Measurements from ENCODE around the gene KIAA0040. TPM values are rescaled to one million over a fixed set of nuclear protein-coding genes. Genes with fewer than 3 reads are reported as not detected.

The KIAA0040 gene
- total and polyA plus RNA-seq, 3 donors from 2014 or later: 5.8 to 10.3 (median 8.2) TPM

- Histone ChIP-seq H3K4me3 (no peak overlapping the region), H3K36me3 (ENCODE audit: low read depth, missing control alignments) (no peaks in the 10 kb centered on the region), H3K27me3 (no peaks in the 10 kb centered on the region), H3K9me3 (no peaks in the 10 kb centered on the region), H3K27ac (no peak overlapping the region), H3K4me1 (peaks cover 8% of the 10 kb centered on the region)
- TF ChIP-seq CTCF (IDR thresholded peaks at IDR 0.05) (no peak), POLR2A (IDR thresholded peaks at IDR 0.05) (no peak)
- 81 to 83% methylated on average over 2 of the region's 2 CpGs for WGBS, 2 donors
- intact Hi-C loops (cut with DNase I; ENCODE audit: low total_unique reads): no loop called here
- no peak for DNase-seq
Measured at GRCh38 chr1:175197531-175197930, 5.0 kb upstream of the KIAA0040 start.

- no peaks in the 10 kb centered on the region for H3K9me3 ChIP-seq
- no peak overlapping the region for H3K27ac ChIP-seq
- 75 to 78% methylated on average over 3 of the region's 3 CpGs for WGBS, 2 donors
- H3K4me1 ChIP-seq: peaks cover 5% of the 10 kb centered on the region
- no peak for DNase-seq
- H3K27me3 ChIP-seq: no peaks in the 10 kb centered on the region
- no peaks in the 10 kb centered on the region for H3K36me3 ChIP-seq (ENCODE audit: low read depth, missing control alignments)
- no peak for TF ChIP-seq CTCF (IDR thresholded peaks at IDR 0.05)
- no peak for TF ChIP-seq POLR2A (IDR thresholded peaks at IDR 0.05)
- no peak overlapping the region for H3K4me3 ChIP-seq
- intact Hi-C loops (cut with DNase I; ENCODE audit: low total_unique reads): no loop called here
Measured at GRCh38 chr1:175195798-175196197, 3.2 kb upstream of the KIAA0040 start.

GRCh38 chr1:175195281-175195680 lies 2.7 kb upstream of the KIAA0040 start:
- Histone ChIP-seq H3K27me3 (no peaks in the 10 kb centered on the region), H3K4me3 (no peak overlapping the region), H3K27ac (no peak overlapping the region), H3K36me3 (ENCODE audit: low read depth, missing control alignments) (no peaks in the 10 kb centered on the region), H3K4me1 (peaks cover 5% of the 10 kb centered on the region), H3K9me3 (no peaks in the 10 kb centered on the region)
- no peak for DNase-seq
- TF ChIP-seq CTCF (IDR thresholded peaks at IDR 0.05) (no peak), POLR2A (IDR thresholded peaks at IDR 0.05) (no peak)
- WGBS, 2 donors: 0% methylated on average over 1 of the region's 1 CpG
- intact Hi-C loops (cut with DNase I; ENCODE audit: low total_unique reads): no loop called here

- WGBS, 2 donors: 50 to 53% methylated on average over 4 of the region's 4 CpGs
- H3K27ac ChIP-seq: peak overlapping the region in 1 of 2 donors; percentile 87
- TF ChIP-seq CTCF (IDR thresholded peaks at IDR 0.05): no peak
- no peak for TF ChIP-seq POLR2A (IDR thresholded peaks at IDR 0.05)
- H3K27me3 ChIP-seq: no peaks in the 10 kb centered on the region
- H3K4me1 ChIP-seq: peaks cover 5% of the 10 kb centered on the region
- no peak for DNase-seq
- intact Hi-C loops (cut with DNase I; ENCODE audit: low total_unique reads): no loop called here
- H3K4me3 ChIP-seq: peak overlapping the region in 1 of 2 donors; percentile 66
- H3K36me3 ChIP-seq (ENCODE audit: low read depth, missing control alignments): no peaks in the 10 kb centered on the region
- no peaks in the 10 kb centered on the region for H3K9me3 ChIP-seq
Measured at GRCh38 chr1:175193527-175193910, 943 bp upstream of the KIAA0040 start.

- Histone ChIP-seq H3K4me1 (peaks cover 5% of the 10 kb centered on the region), H3K4me3 (peak overlapping the region; percentile 66 to 68), H3K27ac (peak overlapping the region; percentile 85 to 87), H3K36me3 (ENCODE audit: low read depth, missing control alignments) (no peaks in the 10 kb centered on the region), H3K9me3 (no peaks in the 10 kb centered on the region), H3K27me3 (no peaks in the 10 kb centered on the region)
- DNase-seq: peak; percentile 60
- TF ChIP-seq CTCF (IDR thresholded peaks at IDR 0.05): no peak
- TF ChIP-seq POLR2A (IDR thresholded peaks at IDR 0.05): no peak
- intact Hi-C loops (cut with DNase I; ENCODE audit: low total_unique reads): no loop called here
- 0 to 1% methylated on average over 17 of the region's 17 CpGs for WGBS, 2 donors
Measured at GRCh38 chr1:175192111-175192629, 406 bp downstream of the KIAA0040 start.
